HG03460 (cell line): ENCODE results near the gene CENPF.
A peak's percentile ranks its signal among the peaks of the same experiment; 100 is the strongest.

Experiments
- ATAC-seq: cut with Tn5 transposase; IDR thresholded peaks from one replicate; pipeline ENCODE4 v1.9.1; 2021; ENCODE audit not compliant: unreplicated experiment

The CENPF gene

GRCh38 chr1:214617246-214617645 lies 14.3 kb downstream of the CENPF start:
- no peak for ATAC-seq

DNA sequence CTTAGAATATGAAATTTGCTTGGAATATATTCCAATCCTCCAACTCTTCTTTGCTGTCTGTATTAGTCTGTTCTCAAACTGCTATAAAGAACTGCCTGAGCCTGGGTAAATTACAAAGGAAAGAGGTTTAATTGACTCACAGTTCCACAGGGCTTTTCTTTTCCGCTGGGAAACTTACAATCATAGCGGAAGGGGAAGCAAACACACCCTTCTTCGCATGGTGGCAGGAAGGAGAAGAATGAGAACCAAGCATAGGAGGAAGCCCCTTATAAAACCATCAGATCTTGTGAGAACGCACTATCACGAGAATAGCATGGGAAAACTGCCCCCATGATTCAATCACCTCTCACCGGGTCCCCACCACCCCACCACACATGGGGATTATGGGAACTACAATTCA lies 14.8 kb downstream of the CENPF start:
- no peak for ATAC-seq

- ATAC-seq, result no peak
Observed at GRCh38 chr1:214621236-214621635, 18.2 kb downstream of the CENPF start.

DNA sequence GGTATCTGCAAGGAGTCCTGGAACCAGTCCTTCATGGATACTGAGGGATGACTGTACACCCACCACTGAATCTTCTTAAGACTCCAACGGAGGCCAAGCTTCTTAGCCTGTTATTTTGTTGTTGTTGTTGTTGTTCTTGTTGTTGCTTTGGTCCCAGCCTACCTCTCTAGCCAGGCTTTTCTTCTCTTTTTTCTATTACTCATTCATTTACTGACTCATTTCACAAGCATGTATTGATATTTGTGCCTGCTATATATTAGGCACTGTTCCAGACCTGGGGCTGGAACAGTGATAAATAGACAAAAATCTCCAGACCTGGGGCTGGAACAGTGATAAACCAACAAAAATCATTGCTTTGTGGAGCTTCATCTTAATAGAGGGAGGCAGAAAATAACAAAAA lies 20.4 kb downstream of the CENPF start:
- ATAC-seq, result no peak

DNA sequence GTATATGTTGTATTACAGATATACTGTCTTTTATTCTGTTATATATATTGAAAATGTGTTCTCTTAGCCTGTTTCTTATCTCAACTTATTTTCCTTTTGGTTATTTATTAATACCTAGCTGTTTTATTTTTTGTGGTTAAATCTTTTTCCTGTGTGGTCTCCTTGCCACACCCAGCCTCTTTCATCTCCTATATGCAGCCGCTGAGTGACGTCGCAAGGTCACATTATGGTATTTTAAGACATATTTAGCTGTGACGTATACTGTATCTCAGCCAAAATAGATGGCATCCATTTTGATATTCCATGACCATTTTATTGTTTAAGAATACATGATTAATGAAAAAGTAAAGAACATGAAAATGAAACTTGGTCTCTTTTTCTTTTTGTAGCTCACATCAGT lies 29.1 kb downstream of the CENPF start:
- ATAC-seq, result no peak

- no peak for ATAC-seq
Observed at GRCh38 chr1:214633686-214634085, 30.7 kb downstream of the CENPF start.

DNA sequence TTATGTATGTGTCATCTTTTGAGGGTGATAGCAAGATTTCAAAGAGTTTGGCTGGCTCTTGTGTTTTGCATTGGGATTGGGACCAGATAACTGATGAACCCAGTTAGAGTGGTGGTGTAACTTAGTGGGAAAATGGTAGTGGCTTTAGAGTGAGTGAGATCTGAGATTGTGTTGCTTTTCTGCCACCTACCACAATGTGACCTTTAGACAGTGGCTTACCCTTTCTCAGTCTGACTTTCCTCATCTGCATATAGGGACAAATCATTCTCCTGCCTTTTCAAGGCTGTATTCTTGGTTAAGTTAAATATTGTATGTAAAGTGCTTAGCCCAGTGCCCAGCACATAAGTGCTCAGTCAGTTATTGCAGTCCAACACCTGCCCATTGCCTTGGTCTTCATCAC lies 31.3 kb downstream of the CENPF start:
- ATAC-seq, result no peak

DNA sequence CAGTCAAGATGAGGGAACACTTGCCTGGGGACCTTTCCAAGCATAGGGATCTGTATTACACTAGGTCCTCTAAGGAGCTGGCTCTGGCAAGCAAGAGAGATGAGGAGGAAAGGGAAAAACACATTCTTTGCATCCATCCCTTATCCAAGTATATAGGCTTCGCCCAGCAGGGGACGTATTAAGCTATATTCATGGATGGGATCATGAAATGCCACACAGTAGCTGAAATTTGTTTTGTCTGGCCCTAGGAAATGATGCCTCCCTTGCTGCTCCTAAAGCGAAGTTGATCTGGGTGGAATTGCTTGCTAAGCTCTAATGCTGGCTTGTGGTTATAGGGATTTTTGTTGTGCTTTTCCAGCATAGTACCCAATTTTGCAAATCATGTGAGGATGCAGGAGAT lies 32.1 kb downstream of the CENPF start:
- ATAC-seq, result no peak

GRCh38 chr1:214635506-214635905 lies 32.5 kb downstream of the CENPF start:
- no peak for ATAC-seq

GRCh38 chr1:214636436-214636835 lies 33.4 kb downstream of the CENPF start:
- ATAC-seq, result no peak

GRCh38 chr1:214637125-214637524 lies 34.1 kb downstream of the CENPF start:
- ATAC-seq, result no peak

DNA sequence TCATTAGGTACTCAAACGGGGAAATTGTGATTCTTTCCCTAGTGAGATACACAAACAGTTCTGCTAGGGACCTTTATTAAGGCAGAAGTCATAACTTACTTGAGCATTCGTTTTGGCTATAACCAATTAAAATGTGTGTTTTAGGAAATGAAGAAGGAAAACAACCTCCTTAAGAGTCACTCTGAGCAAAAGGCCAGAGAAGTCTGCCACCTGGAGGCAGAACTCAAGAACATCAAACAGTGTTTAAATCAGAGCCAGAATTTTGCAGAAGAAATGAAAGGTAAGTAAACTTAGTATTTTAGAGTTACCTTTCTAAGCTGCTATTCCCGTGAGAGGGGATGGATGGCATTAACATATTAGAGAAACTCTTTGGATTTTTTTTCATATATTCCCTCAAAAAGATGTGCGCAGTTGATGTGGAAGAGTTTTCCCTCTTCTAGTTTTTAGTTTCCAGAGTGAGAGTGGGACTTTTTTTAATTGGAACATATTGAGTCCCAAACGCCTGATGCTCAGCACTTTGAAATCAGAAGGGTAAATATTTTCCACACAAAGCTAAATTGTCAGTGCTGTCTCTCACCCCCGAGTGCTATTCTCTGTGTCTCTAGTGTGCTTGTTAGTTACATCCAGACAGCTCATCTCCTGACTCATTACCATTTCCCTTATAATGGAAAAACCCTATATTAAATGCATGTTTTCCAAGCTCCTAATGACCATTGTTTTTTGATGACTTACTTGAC lies 34.9 kb downstream of the CENPF start:
- ATAC-seq, result peak; percentile 78

DNA sequence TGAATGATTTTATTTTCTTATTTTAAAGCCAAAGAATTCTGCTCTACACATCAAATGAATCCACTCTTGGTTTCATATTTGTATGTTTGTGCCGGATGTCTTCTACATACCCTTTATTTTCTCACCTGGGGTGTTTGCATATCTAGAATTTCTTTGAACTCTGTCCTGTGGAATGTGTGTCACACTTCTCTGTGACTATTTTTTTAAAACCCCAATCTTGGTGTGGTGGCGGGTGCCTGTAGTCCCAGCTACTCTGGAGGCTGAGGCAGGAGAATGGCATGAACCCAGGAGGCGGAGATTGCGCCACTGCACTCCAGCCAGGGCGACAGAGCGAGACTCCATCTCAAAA lies 35.4 kb downstream of the CENPF start:
- ATAC-seq, result no peak

DNA sequence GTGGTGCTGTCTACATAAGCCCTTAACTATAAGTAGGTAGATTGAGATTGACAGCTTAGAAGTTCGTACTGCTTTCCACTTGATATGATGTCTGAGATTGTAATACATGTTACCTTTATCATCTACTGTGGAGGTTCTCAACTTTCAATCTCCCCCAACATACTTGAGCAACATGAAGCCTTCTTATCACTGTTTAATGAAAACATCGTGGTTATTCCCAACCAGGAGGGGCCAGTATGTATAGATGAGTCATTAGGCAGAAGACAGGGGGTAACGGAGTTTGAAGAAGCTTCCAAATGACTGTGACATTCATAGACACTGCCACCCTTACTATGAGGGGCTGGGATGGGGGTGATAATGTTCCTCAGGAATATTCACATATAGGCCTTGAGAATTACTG lies 36.0 kb downstream of the CENPF start:
- ATAC-seq, result no peak

GRCh38 chr1:214640431-214641213 lies 37.6 kb downstream of the CENPF start:
- ATAC-seq, result no peak

DNA sequence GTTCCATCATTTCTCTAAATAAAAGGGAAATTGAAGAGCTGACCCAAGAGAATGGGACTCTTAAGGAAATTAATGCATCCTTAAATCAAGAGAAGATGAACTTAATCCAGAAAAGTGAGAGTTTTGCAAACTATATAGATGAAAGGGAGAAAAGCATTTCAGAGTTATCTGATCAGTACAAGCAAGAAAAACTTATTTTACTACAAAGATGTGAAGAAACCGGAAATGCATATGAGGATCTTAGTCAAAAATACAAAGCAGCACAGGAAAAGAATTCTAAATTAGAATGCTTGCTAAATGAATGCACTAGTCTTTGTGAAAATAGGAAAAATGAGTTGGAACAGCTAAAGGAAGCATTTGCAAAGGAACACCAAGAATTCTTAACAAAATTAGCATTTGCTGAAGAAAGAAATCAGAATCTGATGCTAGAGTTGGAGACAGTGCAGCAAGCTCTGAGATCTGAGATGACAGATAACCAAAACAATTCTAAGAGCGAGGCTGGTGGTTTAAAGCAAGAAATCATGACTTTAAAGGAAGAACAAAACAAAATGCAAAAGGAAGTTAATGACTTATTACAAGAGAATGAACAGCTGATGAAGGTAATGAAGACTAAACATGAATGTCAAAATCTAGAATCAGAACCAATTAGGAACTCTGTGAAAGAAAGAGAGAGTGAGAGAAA lies 38.4 kb downstream of the CENPF start:
- ATAC-seq, result no peak

GRCh38 chr1:214643030-214643429 lies 40.0 kb downstream of the CENPF start:
- ATAC-seq, result no peak

GRCh38 chr1:214645712-214646111 lies 42.7 kb downstream of the CENPF start:
- no peak for ATAC-seq

DNA sequence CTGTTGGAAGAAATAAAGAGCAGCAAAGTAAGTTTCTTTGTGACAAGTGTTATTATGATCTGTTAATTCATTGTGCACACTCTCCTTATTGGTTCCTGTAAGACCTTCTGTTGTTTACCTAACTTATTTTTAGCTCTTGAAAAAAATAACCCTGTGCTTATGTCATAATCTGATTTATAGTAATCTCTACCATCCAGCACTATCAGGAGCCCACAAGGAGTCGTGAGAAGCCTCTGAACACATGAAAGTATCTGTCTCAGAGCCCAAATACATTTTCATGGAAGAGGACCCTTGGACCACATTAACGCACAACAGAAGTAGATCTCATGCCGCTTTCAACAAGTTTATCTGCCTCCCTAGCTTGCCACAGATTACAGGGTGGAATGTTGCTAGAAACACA lies 45.8 kb downstream of the CENPF start:
- ATAC-seq, result no peak

DNA sequence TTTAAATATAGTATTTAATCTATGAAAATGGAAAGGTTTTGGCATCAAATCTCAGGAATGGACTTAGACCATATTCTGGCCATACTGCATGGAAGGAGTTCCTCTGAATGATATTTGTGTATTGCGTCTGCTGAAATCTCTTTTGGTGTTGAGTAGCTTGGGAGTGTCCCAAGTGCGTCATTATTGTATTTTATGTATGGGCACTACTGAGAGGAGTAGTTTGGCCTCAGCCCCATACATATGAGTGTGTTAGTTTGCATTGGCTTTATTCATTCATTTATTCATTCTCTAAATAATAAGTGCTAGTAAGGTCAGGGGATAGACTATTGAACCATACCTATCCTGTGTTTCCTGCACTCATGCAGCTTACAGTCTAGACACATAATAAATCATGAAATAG lies 46.6 kb downstream of the CENPF start:
- ATAC-seq, result no peak

GRCh38 chr1:214650664-214651063 lies 47.7 kb downstream of the CENPF start:
- ATAC-seq, result no peak

- no peak for ATAC-seq
Observed at GRCh38 chr1:214657299-214657698, 54.3 kb downstream of the CENPF start.
